ENCODE data around the gene VSX1.
A peak's percentile ranks its signal among the peaks of the same experiment; 100 is the strongest.

The VSX1 gene

GRCh38 chr20:25085756-25086495 is 4.0 kb upstream of the VSX1 start:
- no peak for DNase-seq

- DNase-seq = no peak
Observed at GRCh38 chr20:25084626-25085187, 2.8 kb upstream of the VSX1 start.

GRCh38 chr20:25083773-25084625 is 2.1 kb upstream of the VSX1 start:
- peak; percentile 16 to 59 for DNase-seq

- DNase-seq = no peak
Observed at GRCh38 chr20:25083141-25083772, 1.3 kb upstream of the VSX1 start.

GRCh38 chr20:25082498-25082873 is 545 bp upstream of the VSX1 start:
- DNase-seq = no peak

- peak in 1 of 2 donors; percentile 23 for DNase-seq
Observed at GRCh38 chr20:25081065-25081729, 744 bp downstream of the VSX1 start.

- no peak for DNase-seq
Observed at GRCh38 chr20:25079171-25079570, 2.8 kb downstream of the VSX1 start.

GRCh38 chr20:25078662-25079061 is 3.3 kb downstream of the VSX1 start:
- DNase-seq = no peak

- DNase-seq = no peak
Observed at GRCh38 chr20:25077610-25078169, 4.3 kb downstream of the VSX1 start.

- DNase-seq = peak in 1 of 2 donors; percentile 26
Observed at GRCh38 chr20:25076731-25077609, 5.0 kb downstream of the VSX1 start.

- DNase-seq = no peak
Observed at GRCh38 chr20:25076201-25076600, 5.7 kb downstream of the VSX1 start.

- no peak for DNase-seq
Observed at GRCh38 chr20:25073544-25073943, 8.4 kb downstream of the VSX1 start.

GRCh38 chr20:25072226-25072811 is 9.6 kb downstream of the VSX1 start:
- no peak for DNase-seq

GRCh38 chr20:25071734-25072133 is 10.2 kb downstream of the VSX1 start:
- DNase-seq = no peak

GRCh38 chr20:25070821-25071473 is 11.0 kb downstream of the VSX1 start:
- no peak for DNase-seq

- no peak for DNase-seq
Observed at GRCh38 chr20:25067102-25067987, 14.6 kb downstream of the VSX1 start.

GRCh38 chr20:25066386-25066785 is 15.6 kb downstream of the VSX1 start:
- no peak for DNase-seq

GRCh38 chr20:25065625-25066338 is 16.2 kb downstream of the VSX1 start:
- peak; percentile 74 to 76 for DNase-seq
